ENCODE measurements around the gene SCN1A. TPM values are rescaled to one million over a fixed set of nuclear protein-coding genes. Genes with fewer than 3 reads are reported as not detected.

Gene SCN1A
- total RNA-seq, 2 experiments from 2014 or later, result not detected

DNA sequence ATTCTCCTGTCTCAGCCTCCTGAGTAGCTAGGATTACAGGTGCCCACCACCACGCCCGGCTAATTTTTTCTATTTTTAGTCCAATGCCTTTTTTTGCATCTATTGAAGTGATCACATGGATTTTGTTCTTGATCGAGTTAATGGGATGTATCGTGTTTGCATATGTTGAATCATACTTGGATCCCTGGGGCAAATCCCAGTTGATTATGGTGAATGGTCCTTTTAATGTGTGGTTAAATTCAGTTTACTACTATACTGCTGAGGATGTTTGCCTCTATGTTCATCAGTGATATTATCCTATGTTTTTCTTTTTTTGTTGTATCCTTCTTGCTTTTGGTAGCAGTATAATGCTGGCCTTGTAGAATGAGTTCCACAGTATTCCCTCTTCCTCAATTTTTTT is 166.0 kb downstream of the SCN1A start:
- Mint-ChIP-seq H3K27ac (no peak overlapping the region), H3K27me3 (peaks cover 3% of the 10 kb centered on the region), H3K36me3 (no peaks in the 10 kb centered on the region)

GRCh38 chr2:165959371-165959770 is 168.4 kb downstream of the SCN1A start:
- H3K4me3 Mint-ChIP-seq, result no peak overlapping the region
- H3K27me3 Mint-ChIP-seq, result peaks cover 1% of the 10 kb centered on the region
- POLR2A ChIA-PET, result no interaction called here

More for the DNA sequence above, 166.0 kb downstream of the SCN1A start:
- Mint-ChIP-seq H3K9me3 (no peaks in the 10 kb centered on the region), H3K4me1 (no peaks in the 10 kb centered on the region), H3K4me3 (no peak overlapping the region)
- ATAC-seq (ENCODE audit: low read depth) (no peak), DNase-seq (no peak)
- POLR2A ChIA-PET, result no interaction called here

GRCh38 chr2:165958313-165958960 is 169.4 kb downstream of the SCN1A start:
- H3K27ac Mint-ChIP-seq, result no peak overlapping the region
- POLR2A ChIA-PET, result no interaction called here
- no peak for ATAC-seq (ENCODE audit: low read depth)
- no peaks in the 10 kb centered on the region for H3K36me3 Mint-ChIP-seq
- H3K4me3 Mint-ChIP-seq, result no peak overlapping the region
- H3K27me3 Mint-ChIP-seq, result no peaks in the 10 kb centered on the region
- no peak for DNase-seq
- no peaks in the 10 kb centered on the region for H3K9me3 Mint-ChIP-seq
- peaks cover 5% of the 10 kb centered on the region for H3K4me1 Mint-ChIP-seq

More at GRCh38 chr2:165959371-165959770, 168.4 kb downstream of the SCN1A start:
- H3K4me1 Mint-ChIP-seq, result peaks cover 5% of the 10 kb centered on the region
- no peak overlapping the region for H3K27ac Mint-ChIP-seq
- H3K36me3 Mint-ChIP-seq, result no peaks in the 10 kb centered on the region
- H3K9me3 Mint-ChIP-seq, result no peaks in the 10 kb centered on the region
- DNase-seq (no peak), ATAC-seq (ENCODE audit: low read depth) (no peak)

GRCh38 chr2:165957030-165957675 is 170.7 kb downstream of the SCN1A start:
- POLR2A ChIA-PET, result no interaction called here
- Mint-ChIP-seq H3K27ac (no peak overlapping the region), H3K36me3 (no peaks in the 10 kb centered on the region), H3K27me3 (no peaks in the 10 kb centered on the region), H3K4me3 (no peak overlapping the region), H3K9me3 (no peaks in the 10 kb centered on the region), H3K4me1 (peaks cover 5% of the 10 kb centered on the region)
- DNase-seq, result no peak
- ATAC-seq (ENCODE audit: low read depth), result no peak

GRCh38 chr2:165953655-165954606 is 173.9 kb downstream of the SCN1A start, which contains the start of gene TTC21B:
Gene TTC21B (minus strand): TSS chr2:165953776. CDS start chr2:165953705, 71 bp downstream.
- no peak within 1 kb of the TSS for H3K27ac Mint-ChIP-seq
- peaks cover 5% of the 10 kb centered on the region for H3K4me1 Mint-ChIP-seq
- H3K36me3 Mint-ChIP-seq, result no peaks in the 10 kb centered on the region
- ATAC-seq (ENCODE audit: low read depth) (peak; percentile 97), DNase-seq (peak; percentile 94)
- POLR2A ChIA-PET, result interaction anchor here (1.2 to 1.4 kb wide), 3 partner anchors 9 to 33 kb away, joined by 4 to 5 read pairs (median 4); no protein-coding TSS in a partner anchor
- no peaks in the 10 kb centered on the region for H3K9me3 Mint-ChIP-seq
- H3K4me3 Mint-ChIP-seq, result peak within 1 kb of the TSS; percentile 54
- H3K27me3 Mint-ChIP-seq, result no peaks in the 10 kb centered on the region

DNA sequence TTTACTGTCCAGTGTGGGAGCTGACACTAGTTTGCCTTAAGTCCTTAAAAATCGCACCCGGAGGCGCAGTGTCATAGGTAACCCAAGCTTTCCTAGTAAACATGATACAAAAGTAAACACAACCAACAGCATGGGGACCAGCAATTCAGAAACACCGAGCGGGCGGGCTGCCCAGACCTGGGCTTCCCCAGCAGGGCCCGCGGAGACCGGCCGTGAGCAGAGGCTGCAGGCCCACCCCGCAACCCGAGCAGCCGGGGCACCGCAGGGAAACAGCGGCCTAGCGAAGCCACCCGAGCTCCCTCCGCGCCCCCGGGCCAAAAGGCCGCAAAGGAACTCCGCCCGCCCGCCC is 174.5 kb downstream of the SCN1A start:
- H3K27me3 Mint-ChIP-seq, result no peaks in the 10 kb centered on the region
- ATAC-seq (ENCODE audit: low read depth) (peak; percentile 53), DNase-seq (no peak)
- H3K4me1 Mint-ChIP-seq, result peaks cover 5% of the 10 kb centered on the region
- POLR2A ChIA-PET, result interaction anchor here (0.6 to 1.4 kb wide), 4 partner anchors 9 to 36 kb away, joined by 3 to 5 read pairs (median 4); no protein-coding TSS in a partner anchor
- H3K36me3 Mint-ChIP-seq, result no peaks in the 10 kb centered on the region
- H3K9me3 Mint-ChIP-seq, result no peaks in the 10 kb centered on the region
- no peak overlapping the region for H3K27ac Mint-ChIP-seq
- H3K4me3 Mint-ChIP-seq, result no peak overlapping the region

DNA sequence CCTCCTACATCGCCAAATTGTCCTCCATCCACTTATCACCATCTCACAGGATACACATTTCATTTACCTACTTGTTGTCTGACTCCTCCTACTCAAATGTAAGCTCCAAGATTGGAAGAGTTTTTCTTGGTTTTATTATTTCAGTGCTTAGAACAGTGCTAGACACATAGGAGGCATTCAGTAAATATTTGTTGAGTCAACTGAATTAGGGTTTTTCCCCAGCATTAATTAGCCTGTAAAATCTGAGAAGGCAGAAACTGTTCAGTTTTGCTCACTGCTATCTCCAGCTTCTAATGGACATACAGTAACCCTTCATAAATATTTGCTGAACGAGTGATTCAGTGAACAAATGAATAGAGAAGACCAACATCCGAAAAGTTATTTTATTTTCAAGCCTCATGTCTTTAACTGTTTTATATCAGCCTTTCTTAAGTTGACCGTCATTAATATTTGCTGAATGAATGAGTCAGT is 175.0 kb downstream of the SCN1A start:
- POLR2A ChIA-PET, result interaction anchor here (0.6 to 1.4 kb wide), 3 partner anchors 16 to 36 kb away, joined by 3 to 4 read pairs (median 4); no protein-coding TSS in a partner anchor
- Mint-ChIP-seq H3K36me3 (no peaks in the 10 kb centered on the region), H3K27me3 (no peaks in the 10 kb centered on the region), H3K27ac (no peak overlapping the region), H3K4me1 (peaks cover 5% of the 10 kb centered on the region), H3K4me3 (no peak overlapping the region), H3K9me3 (no peaks in the 10 kb centered on the region)
- DNase-seq (no peak), ATAC-seq (ENCODE audit: low read depth) (no peak)

- Mint-ChIP-seq H3K4me3 (no peak overlapping the region), H3K27me3 (no peaks in the 10 kb centered on the region), H3K36me3 (no peaks in the 10 kb centered on the region), H3K9me3 (no peaks in the 10 kb centered on the region), H3K4me1 (peaks cover 5% of the 10 kb centered on the region), H3K27ac (no peak overlapping the region)
- POLR2A ChIA-PET, result no interaction called here
- ATAC-seq (ENCODE audit: low read depth), result no peak
- no peak for DNase-seq
Measured at GRCh38 chr2:165952085-165952484, 175.7 kb downstream of the SCN1A start.

GRCh38 chr2:165950438-165950837 is 177.4 kb downstream of the SCN1A start:
- Mint-ChIP-seq H3K9me3 (no peaks in the 10 kb centered on the region), H3K4me1 (peaks cover 5% of the 10 kb centered on the region), H3K4me3 (no peak overlapping the region), H3K27me3 (no peaks in the 10 kb centered on the region), H3K36me3 (peaks cover 1% of the 10 kb centered on the region), H3K27ac (no peak overlapping the region)
- no peak for ATAC-seq (ENCODE audit: low read depth)
- no peak for DNase-seq
- POLR2A ChIA-PET, result no interaction called here

GRCh38 chr2:165941827-165942226 is 186.0 kb downstream of the SCN1A start:
- H3K36me3 Mint-ChIP-seq, result peaks cover 28% of the 10 kb centered on the region
- ATAC-seq (ENCODE audit: low read depth) (no peak), DNase-seq (no peak)
- no peak overlapping the region for H3K27ac Mint-ChIP-seq
- H3K9me3 Mint-ChIP-seq, result no peaks in the 10 kb centered on the region
- no peaks in the 10 kb centered on the region for H3K27me3 Mint-ChIP-seq
- H3K4me1 Mint-ChIP-seq, result no peaks in the 10 kb centered on the region
- POLR2A ChIA-PET, result no interaction called here
- no peak overlapping the region for H3K4me3 Mint-ChIP-seq

DNA sequence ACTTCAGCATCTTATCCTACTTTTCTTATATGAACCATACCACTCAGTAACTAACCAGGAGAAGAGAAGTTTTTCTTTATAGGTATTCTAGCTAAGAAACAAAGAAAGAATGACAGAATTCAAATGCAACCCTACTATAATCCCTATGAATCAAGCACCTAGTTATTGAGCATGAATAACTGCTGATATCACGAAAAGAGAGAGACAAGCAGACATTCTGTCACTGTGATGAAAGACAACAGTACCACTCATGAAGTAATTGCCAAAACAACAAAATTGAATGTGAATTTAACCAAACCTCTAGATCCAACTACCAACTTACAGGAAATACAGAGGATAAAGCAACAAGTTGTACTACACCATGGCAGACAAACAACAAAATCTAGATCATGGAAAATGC is 189.6 kb downstream of the SCN1A start:
- Mint-ChIP-seq H3K36me3 (peaks cover 29% of the 10 kb centered on the region), H3K4me1 (no peaks in the 10 kb centered on the region), H3K27ac (no peak overlapping the region), H3K27me3 (no peaks in the 10 kb centered on the region), H3K9me3 (no peaks in the 10 kb centered on the region), H3K4me3 (no peak overlapping the region)
- ATAC-seq (ENCODE audit: low read depth), result no peak
- no peak for DNase-seq
- POLR2A ChIA-PET, result no interaction called here
